Adrenal gland (tissue), 5 donors: ENCODE measurements around the gene ZNF335.

Experiments used
- POLR2A ChIP-seq, 2 donors: fragments of 450-650 bp; IDR thresholded peaks; one replicate each; pipeline ENCODE4 v1.6.1; 2017; ENCODE audit warnings: antibody characterized with exemption in 2 of 2, mild to moderate bottlenecking in 2 of 2, moderate library complexity in 1 of 2
- TF ChIP-seq, protein P1 (sequence below), 6 experiments: fragments of 450-650 bp in 4 of 6; fragments of 200-600 bp in 2 of 6; sonication (generic) in 1 of 6; IDR thresholded peaks; 1 replicate in 5 of 6; 2 replicates in 1 of 6; pipeline versions ENCODE4 v1.5.1 to v1.8.0; 2016 to 2021; ENCODE audit warnings: antibody characterized with exemption in 6 of 6, mild to moderate bottlenecking in 2 of 6, moderate library complexity in 1 of 6
- donor health status: DM: no; HTN: no; CAD: no.

DNA sequence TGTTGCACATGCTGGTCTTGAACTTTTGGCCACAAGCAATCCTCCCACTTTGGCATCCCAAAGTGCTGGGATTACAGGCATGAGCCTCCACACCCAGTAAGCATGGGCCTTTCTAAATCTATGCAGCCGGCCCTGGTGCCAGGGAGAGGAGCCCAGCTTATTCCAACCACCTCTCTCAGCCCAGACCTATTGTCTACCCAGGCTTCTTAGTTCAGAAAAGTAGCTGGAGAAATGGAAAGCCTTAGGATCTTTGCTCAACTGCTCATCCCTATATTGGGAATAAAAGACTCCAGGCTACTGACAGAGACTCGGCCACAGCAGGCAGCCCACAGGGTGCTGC is 45.3 kb downstream of the ZNF335 start:
- TF ChIP-seq, protein P1, sequence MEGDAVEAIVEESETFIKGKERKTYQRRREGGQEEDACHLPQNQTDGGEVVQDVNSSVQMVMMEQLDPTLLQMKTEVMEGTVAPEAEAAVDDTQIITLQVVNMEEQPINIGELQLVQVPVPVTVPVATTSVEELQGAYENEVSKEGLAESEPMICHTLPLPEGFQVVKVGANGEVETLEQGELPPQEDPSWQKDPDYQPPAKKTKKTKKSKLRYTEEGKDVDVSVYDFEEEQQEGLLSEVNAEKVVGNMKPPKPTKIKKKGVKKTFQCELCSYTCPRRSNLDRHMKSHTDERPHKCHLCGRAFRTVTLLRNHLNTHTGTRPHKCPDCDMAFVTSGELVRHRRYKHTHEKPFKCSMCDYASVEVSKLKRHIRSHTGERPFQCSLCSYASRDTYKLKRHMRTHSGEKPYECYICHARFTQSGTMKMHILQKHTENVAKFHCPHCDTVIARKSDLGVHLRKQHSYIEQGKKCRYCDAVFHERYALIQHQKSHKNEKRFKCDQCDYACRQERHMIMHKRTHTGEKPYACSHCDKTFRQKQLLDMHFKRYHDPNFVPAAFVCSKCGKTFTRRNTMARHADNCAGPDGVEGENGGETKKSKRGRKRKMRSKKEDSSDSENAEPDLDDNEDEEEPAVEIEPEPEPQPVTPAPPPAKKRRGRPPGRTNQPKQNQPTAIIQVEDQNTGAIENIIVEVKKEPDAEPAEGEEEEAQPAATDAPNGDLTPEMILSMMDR (IDR thresholded peaks at IDR 0.05) = no peak
- TF ChIP-seq POLR2A (IDR thresholded peaks at IDR 0.05) = no peak
